Esophagus muscularis mucosa (tissue), 4 donors: ENCODE data around the gene SYT17.

Source experiments
- CTCF ChIP-seq, 3 experiments: fragments of 200-600 bp in 2 of 3; fragments of 450-650 bp in 1 of 3; sonication (generic) in 2 of 3; IDR thresholded peaks; one replicate each; pipeline ENCODE4 v1.5.1; 2017 to 2019; ENCODE audit warnings: antibody characterized with exemption in 3 of 3, mild to moderate bottlenecking in 2 of 3, moderate library complexity in 1 of 3
- EP300 ChIP-seq: sonication (generic); formaldehyde crosslinking; IDR thresholded peaks from one replicate; pipeline ENCODE4 v1.6.1; 2017; ENCODE audit warnings: antibody characterized with exemption
- POLR2AphosphoS5 ChIP-seq, 2 donors: sonication (generic); formaldehyde crosslinking; IDR thresholded peaks; one replicate each; pipeline ENCODE4 v1.6.1; 2017; ENCODE audit warnings: antibody characterized with exemption in 2 of 2

DNA sequence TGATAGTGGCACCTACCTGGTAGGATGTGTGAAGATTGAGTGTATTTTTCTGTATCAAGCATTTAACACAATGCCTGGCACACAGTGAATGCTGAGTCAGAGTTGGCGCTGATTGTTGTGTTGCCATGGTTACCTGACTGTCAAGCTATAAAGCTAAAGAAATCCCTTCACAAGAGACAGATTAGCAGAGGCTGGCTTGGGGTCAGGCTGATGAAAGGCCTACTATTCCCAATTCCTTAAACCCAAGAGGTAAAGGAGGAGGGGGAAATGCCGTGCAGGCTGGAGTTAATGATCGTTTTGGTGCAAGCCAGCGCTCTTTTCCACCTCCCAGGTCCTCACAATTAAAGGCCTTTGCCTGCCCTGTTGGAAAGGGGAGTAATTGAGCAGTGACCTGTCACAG, 123.4 kb downstream of the SYT17 start:
- TF ChIP-seq CTCF (IDR thresholded peaks at IDR 0.05) (no peak), EP300 (no peak), POLR2AphosphoS5 (IDR thresholded peaks at IDR 0.05) (no peak)
